Liver (tissue), 9 donors: ENCODE results near the gene IRX3. TPM values are rescaled to one million over a fixed set of nuclear protein-coding genes. Genes with fewer than 3 reads are reported as not detected.

Experiments used
- DNase-seq: peaks from one replicate; pipeline ENCODE4 v3.0.0-alpha.2; 2017; ENCODE audit warnings: low spot score
- H3K27ac ChIP-seq, 2 donors: one replicate each; pipeline ENCODE4 v1.7.0; 2013; ENCODE audit warnings: inconsistent platforms in 2 of 2, low read length in 2 of 2, control low read depth in 1 of 2, low read depth in 1 of 2, mild to moderate bottlenecking in 1 of 2
- H3K27me3 ChIP-seq, 4 donors: one replicate each; pipeline versions ENCODE4 v1.6.1 to v1.7.0; 2013; ENCODE audit warnings: low read length in 3 of 4, inconsistent platforms in 1 of 4, mild to moderate bottlenecking in 1 of 4, moderate library complexity in 1 of 4; ENCODE audit not compliant: control insufficient read depth in 4 of 4, insufficient read depth in 4 of 4
- H3K36me3 ChIP-seq, 4 donors: one replicate each; pipeline versions ENCODE4 v1.6.1 to v1.7.0; 2013; ENCODE audit warnings: low read length in 3 of 4, mild to moderate bottlenecking in 3 of 4, low read depth in 1 of 4, moderate library complexity in 1 of 4; ENCODE audit not compliant: control insufficient read depth in 4 of 4, insufficient read depth in 3 of 4
- H3K4me1 ChIP-seq, 4 donors: one replicate each; pipeline versions ENCODE4 v1.6.1 to v1.7.0; 2013; ENCODE audit warnings: low read length in 3 of 4, mild to moderate bottlenecking in 3 of 4, moderate library complexity in 1 of 4; ENCODE audit not compliant: control insufficient read depth in 4 of 4, insufficient read depth in 4 of 4
- H3K4me3 ChIP-seq, 3 donors: one replicate each; pipeline versions ENCODE4 v1.6.1 to v1.7.0; 2013; ENCODE audit warnings: low read length in 3 of 3, control low read depth in 1 of 3, low read depth in 1 of 3, mild to moderate bottlenecking in 1 of 3
- H3K9ac ChIP-seq, 2 donors: one replicate each; pipeline ENCODE4 v1.7.0; 2013; ENCODE audit warnings: low read length in 2 of 2, mild to moderate bottlenecking in 2 of 2, moderate library complexity in 2 of 2, control low read depth in 1 of 2, low read depth in 1 of 2
- H3K9me3 ChIP-seq, 4 donors: one replicate each; pipeline versions ENCODE4 v1.6.1 to v1.7.0; 2013; ENCODE audit warnings: low read length in 3 of 4; ENCODE audit not compliant: control insufficient read depth in 4 of 4
- ATF3 ChIP-seq: IDR thresholded peaks from 2 replicates; pipeline ENCODE4 v1.6.1; 2016; ENCODE audit warnings: antibody characterized with exemption
- CTCF ChIP-seq: fragments of 150-350 bp; IDR thresholded peaks from 2 replicates; pipeline ENCODE4 v1.5.1; 2017; ENCODE audit warnings: improper control_type of control experiment, low read depth, low read length; ENCODE audit not compliant: missing input control
- EGR1 ChIP-seq, 2 donors: IDR thresholded peaks; 2 replicates each; pipeline ENCODE4 v1.6.1; 2016 to 2018; ENCODE audit warnings: antibody characterized with exemption in 2 of 2, low read depth in 2 of 2
- FOXA1 ChIP-seq: IDR thresholded peaks from 2 replicates; pipeline ENCODE4 v1.6.1; 2016; ENCODE audit warnings: antibody characterized with exemption
- FOXA2 ChIP-seq: IDR thresholded peaks from 2 replicates; pipeline ENCODE4 v1.6.1; 2016; ENCODE audit warnings: antibody characterized with exemption
- JUND ChIP-seq, 2 donors: IDR thresholded peaks; 2 replicates each; pipeline ENCODE4 v1.6.1; 2016; ENCODE audit warnings: antibody characterized with exemption in 2 of 2
- MAX ChIP-seq: IDR thresholded peaks from 2 replicates; pipeline ENCODE4 v1.6.1; 2016; ENCODE audit warnings: antibody characterized with exemption
- NR2F2 ChIP-seq: IDR thresholded peaks from 2 replicates; pipeline ENCODE4 v1.6.1; 2016; ENCODE audit warnings: antibody characterized with exemption
- REST ChIP-seq: IDR thresholded peaks from 2 replicates; pipeline ENCODE4 v1.6.1; 2016; ENCODE audit warnings: antibody characterized with exemption, mild to moderate bottlenecking
- RXRA ChIP-seq, 2 donors: IDR thresholded peaks; 2 replicates each; pipeline ENCODE4 v1.6.1; 2017 to 2018; ENCODE audit warnings: antibody characterized with exemption in 2 of 2, mild to moderate bottlenecking in 1 of 2
- YY1 ChIP-seq: IDR thresholded peaks from 2 replicates; pipeline ENCODE4 v1.6.1; 2016; ENCODE audit warnings: antibody characterized with exemption, mild to moderate bottlenecking
- ZBTB33 ChIP-seq: IDR thresholded peaks from 2 replicates; pipeline ENCODE4 v1.6.1; 2016; ENCODE audit warnings: antibody characterized with exemption
- WGBS: extraction: QIAGEN DNeasy Blood & Tissue Kit; methylation state at CpG from one replicate; pipeline ENCODE4 v1.1.7; 2013; 5-methylcytosine and 5-hydroxymethylcytosine counted together
- polyA plus RNA-seq, 2 donors: library from polyadenylated mRNA; stranded (reverse) in 1 of 2; unstranded in 1 of 2; fragments of 200-250 nt in 1 of 2; fragments of >200 nt in 1 of 2; fragmentation: Nextera tagmentation in 1 of 2; extraction: Ambion mirVana in 1 of 2; gene quantifications; one replicate each; pipeline versions ENCODE4 v1.2.1 to v1.2.3, GENCODE V29; 2013 to 2015
- total RNA-seq, 2 donors: library from RNA; depleted of rRNA; stranded (reverse); fragments of >200 nt; gene quantifications; one replicate each; pipeline ENCODE4 v1.2.3, GENCODE V29; 2014
- donor health status: healthy.
- donor health status: healthy.
- donor health status: healthy.
- donor health status: healthy.
- donor health status: healthy.

The IRX3 gene
- total and polyA plus RNA-seq, 4 donors: 0.53 to 0.59 TPM; not detected in 2

- no peak for TF ChIP-seq CTCF
Observed at GRCh38 chr16:54286090-54286365, 559 bp downstream of the IRX3 start (continued).

- Histone ChIP-seq H3K9me3 (peaks cover 0 to 3% (median 0%) of the 10 kb centered on the region in 4 donors), H3K27me3 (peaks cover 8 to 27% (median 14%) of the 10 kb centered on the region in 4 donors), H3K4me1 (peaks cover 36 to 69% (median 45%) of the 10 kb centered on the region in 4 donors), H3K4me3 (peak overlapping the region in 2 of 3 donors; percentile 20 to 51), H3K27ac (no peak overlapping the region), H3K9ac (no peak overlapping the region), H3K36me3 (no peaks in the 10 kb centered on the region)
- WGBS: 3% methylated on average over 77 of the region's 77 CpGs
- TF ChIP-seq ZBTB33 (no peak), NR2F2 (no peak)
- DNase-seq: no peak
Observed at GRCh38 chr16:54285414-54286089, 1.0 kb downstream of the IRX3 start.

- Histone ChIP-seq H3K4me3 (peak overlapping the region in 1 of 3 donors; percentile 51), H3K4me1 (peaks cover 31 to 63% (median 41%) of the 10 kb centered on the region in 4 donors), H3K9ac (no peak overlapping the region), H3K27me3 (peaks cover 8 to 22% (median 13%) of the 10 kb centered on the region in 4 donors), H3K9me3 (peaks cover 0 to 3% (median 0%) of the 10 kb centered on the region in 4 donors), H3K27ac (no peak overlapping the region), H3K36me3 (no peaks in the 10 kb centered on the region)
- TF ChIP-seq JUND (IDR thresholded peaks at IDR 0.05): no peak
- TF ChIP-seq FOXA2: no peak
- TF ChIP-seq NR2F2: no peak
- TF ChIP-seq MAX: no peak
- TF ChIP-seq ATF3: no peak
- TF ChIP-seq YY1: no peak
- WGBS: 6% methylated on average over 42 of the region's 42 CpGs
- no peak for DNase-seq
Observed at GRCh38 chr16:54284931-54285413, 1.6 kb downstream of the IRX3 start.

- Histone ChIP-seq H3K4me3 (peak overlapping the region in 2 of 3 donors; percentile 9 to 46), H3K36me3 (no peaks in the 10 kb centered on the region), H3K9ac (no peak overlapping the region), H3K27me3 (peaks cover 6 to 20% (median 13%) of the 10 kb centered on the region in 4 donors), H3K4me1 (peaks cover 29 to 60% (median 40%) of the 10 kb centered on the region in 4 donors), H3K27ac (no peak overlapping the region), H3K9me3 (peaks cover 0 to 3% (median 0%) of the 10 kb centered on the region in 4 donors)
- TF ChIP-seq YY1: no peak
- TF ChIP-seq NR2F2: no peak
- no peak for TF ChIP-seq RXRA (IDR thresholded peaks at IDR 0.05)
- TF ChIP-seq FOXA1: no peak
- TF ChIP-seq EGR1 (IDR thresholded peaks at IDR 0.05; ENCODE audit: low read depth in 2 of 2): no peak
- TF ChIP-seq REST: no peak
- no peak for TF ChIP-seq MAX
- no peak for DNase-seq
- 3% methylated on average over 73 of the region's 73 CpGs for whole genome bisulfite sequencing
Observed at GRCh38 chr16:54284319-54284930, 2.2 kb downstream of the IRX3 start.
